ENCODE measurements around the gene INCA1. TPM values are rescaled to one million over a fixed set of nuclear protein-coding genes. Genes with fewer than 3 reads are reported as not detected.

The INCA1 gene
- total RNA-seq, result not detected in 2 replicates

GRCh38 chr17:4997302-4998026 is at the start of gene INCA1, which contains the start of gene KIF1C:
TSS of gene INCA1 (minus strand) at chr17:4997522. CDS start at chr17:4994437, 3,085 bp downstream.
TSS of gene KIF1C (plus strand) at chr17:4997950. CDS start at chr17:5000247, 2,297 bp downstream.

GRCh38 chr17:5035315-5035714 is 38.0 kb upstream of the INCA1 start, which contains the start of gene SLC52A1:
TSS of gene SLC52A1 (minus strand) at chr17:5035426. CDS start at chr17:5034606, 820 bp downstream.

GRCh38 chr17:4986951-4987766 is 10.2 kb downstream of the INCA1 start, which contains the start of gene CAMTA2:
TSS of gene CAMTA2 (minus strand) at chr17:4987675. CDS start at chr17:4986222, 1,453 bp downstream.

GRCh38 chr17:4967539-4968485 is 29.5 kb downstream of the INCA1 start, which contains the start of gene SPAG7:
TSS of gene SPAG7 (minus strand) at chr17:4967817. CDS start at chr17:4967804, 13 bp downstream.

GRCh38 chr17:4950746-4951204 is 46.5 kb downstream of the INCA1 start, which contains the start of gene ENO3:
TSS of gene ENO3 (plus strand) at chr17:4951119. CDS start at chr17:4951830, 711 bp downstream.

GRCh38 chr17:4948166-4948930 is 49.0 kb downstream of the INCA1 start, which contains the start of gene PFN1:
TSS of gene PFN1 (minus strand) at chr17:4948530. CDS start at chr17:4948394, 136 bp downstream.

GRCh38 chr17:4939796-4940554 is 57.3 kb downstream of the INCA1 start, which contains the start of the genes RNF167 and SLC25A11:
TSS of gene RNF167 (plus strand) at chr17:4940268. CDS start at chr17:4940910, 642 bp downstream.
TSS of gene SLC25A11 (minus strand) at chr17:4940046. CDS start at chr17:4939910, 136 bp downstream.

Other genes with a start within 250 kb of the INCA1 start
- not detected in 2 replicates for gene TM4SF5, start 225.6 kb downstream of the INCA1 start, total RNA-seq
- gene VMO1, start 211.2 kb downstream of the INCA1 start, total RNA-seq, result 0.65 and 1.7 TPM in 2 replicates
- not detected in 2 replicates for gene GLTPD2, start 208.6 kb downstream of the INCA1 start, total RNA-seq
- 203 and 253 TPM in 2 replicates for gene PSMB6, start 201.4 kb downstream of the INCA1 start, total RNA-seq
- 12.0 and 18.8 TPM in 2 replicates for gene PLD2, start 190.4 kb downstream of the INCA1 start, total RNA-seq
- gene MINK1, start 164.2 kb downstream of the INCA1 start, total RNA-seq, result 19.1 and 24.0 TPM in 2 replicates
- gene C17orf107, start 98.0 kb downstream of the INCA1 start, total RNA-seq, result 0.61 and 1.3 TPM in 2 replicates
- gene CHRNE, start 94.4 kb downstream of the INCA1 start, total RNA-seq, result 0.30 and 0.97 TPM in 2 replicates
- gene GP1BA, start 65.2 kb downstream of the INCA1 start, total RNA-seq, result not detected in 2 replicates
- 56.8 and 59.4 TPM in 2 replicates for gene SLC25A11, start 57.5 kb downstream of the INCA1 start, total RNA-seq
- 11.0 and 11.2 TPM in 2 replicates for gene RNF167, start 57.3 kb downstream of the INCA1 start, total RNA-seq
- 292 and 379 TPM in 2 replicates for gene PFN1, start 49.0 kb downstream of the INCA1 start, total RNA-seq
- 1.3 and 2.3 TPM in 2 replicates for gene ENO3, start 46.4 kb downstream of the INCA1 start, total RNA-seq
- 55.2 and 56.5 TPM in 2 replicates for gene SPAG7, start 29.7 kb downstream of the INCA1 start, total RNA-seq
- 3.2 and 8.1 TPM in 2 replicates for gene CAMTA2, start 9.8 kb downstream of the INCA1 start, total RNA-seq
- 44.4 and 60.1 TPM in 2 replicates for gene KIF1C, start 428 bp upstream of the INCA1 start, total RNA-seq
- gene SLC52A1, start 37.9 kb upstream of the INCA1 start, total RNA-seq, result under 0.01 TPM in 1 of 2 replicates, not detected in the other
- gene ZFP3, start 80.9 kb upstream of the INCA1 start, total RNA-seq, result 0.97 and 1.2 TPM in 2 replicates
- 4.9 and 6.4 TPM in 2 replicates for gene ZNF232, start 114.4 kb upstream of the INCA1 start, total RNA-seq
- gene USP6, start 118.5 kb upstream of the INCA1 start, total RNA-seq, result not detected in 2 replicates
- gene ZNF594, start 194.3 kb upstream of the INCA1 start, total RNA-seq, result 1.6 and 5.0 TPM in 2 replicates
- not detected in 2 replicates for gene SCIMP, start 237.3 kb upstream of the INCA1 start, total RNA-seq